A673 (cell line): ENCODE results near the gene YES1. TPM values are rescaled to one million over a fixed set of nuclear protein-coding genes. Genes with fewer than 3 reads are reported as not detected.
"Not testable (repeated sequence)": the region's sequence is repeated elsewhere in the genome, so short reads cannot be mapped to it uniquely, and the experiment has no call there.

Experiments
- BruUV-seq: library from RNA; stranded (reverse); fragments of 400-500 nt; replicated peaks from 2 replicates; lab custom pipeline; 2021; lab: Mats Ljungman, UMichigan
- CTCF ChIA-PET: fragments of 300-600 bp; sonication (Branson Sonifier 250); formaldehyde crosslinking; loops from one replicate; lab custom pipeline; 2022; ENCODE audit warnings: antibody characterized with exemption; lab: Charles Lee
- POLR2A ChIA-PET: fragments of 300-600 bp; sonication (Branson Sonifier 250); formaldehyde crosslinking; loops from one replicate; lab custom pipeline; 2022; ENCODE audit warnings: antibody characterized with exemption; ENCODE audit not compliant: low non-redundant PET; lab: Charles Lee
- DNase-seq: peaks from one replicate; pipeline ENCODE4 v3.0.0-alpha.2; 2015; ENCODE audit warnings: low spot score
- H3K27ac ChIP-seq: fragments of 200-600 bp; sonication (generic); 2 replicates; pipeline ENCODE4 v1.5.1; 2016; ENCODE audit warnings: mixed run types, low read depth, mild to moderate bottlenecking, mixed read lengths, antibody characterized with exemption, low read length; ENCODE audit not compliant: poor library complexity, severe bottlenecking
- H3K27me3 ChIP-seq: fragments of 200-600 bp; sonication (generic); replicated peaks from 2 replicates; pipeline ENCODE4 v1.6.1; 2017; ENCODE audit warnings: mixed run types, low read depth, mild to moderate bottlenecking, mixed read lengths, antibody characterized with exemption, low read length; ENCODE audit not compliant: insufficient read depth, poor library complexity
- H3K36me3 ChIP-seq: fragments of 200-600 bp; sonication (generic); 2 replicates; pipeline ENCODE4 v1.6.1; 2016; ENCODE audit warnings: mixed run types, mild to moderate bottlenecking, mixed read lengths, antibody characterized with exemption, low read length; ENCODE audit not compliant: insufficient read depth, poor library complexity, severe bottlenecking
- H3K4me1 ChIP-seq: fragments of 200-600 bp; sonication (generic); 2 replicates; pipeline ENCODE4 v1.6.1; 2017; ENCODE audit warnings: mixed run types, mild to moderate bottlenecking, mixed read lengths, antibody characterized with exemption, low read length; ENCODE audit not compliant: insufficient read depth, poor library complexity, severe bottlenecking
- H3K4me3 ChIP-seq: fragments of 200-600 bp; sonication (generic); 2 replicates; pipeline ENCODE4 v1.5.1; 2016; ENCODE audit warnings: low read depth, mixed run types, mild to moderate bottlenecking, mixed read lengths, low read length; ENCODE audit not compliant: poor library complexity, severe bottlenecking
- H3K9me3 ChIP-seq: fragments of 200-600 bp; sonication (generic); 2 replicates; pipeline ENCODE4 v1.6.1; 2016; ENCODE audit warnings: mixed run types, low read depth, mild to moderate bottlenecking, mixed read lengths, antibody characterized with exemption, low read length; ENCODE audit not compliant: poor library complexity, severe bottlenecking
- CTCF ChIP-seq: fragments of 300-800, 200-600 bp; sonication (generic); conservative IDR thresholded peaks from 2 replicates; pipeline ENCODE4 v1.5.1; 2017; ENCODE audit warnings: low read depth, mild to moderate bottlenecking, antibody characterized with exemption, low read length, moderate library complexity, mixed read lengths
- EZH2 ChIP-seq: fragments of 200-600 bp; sonication (generic); IDR thresholded peaks from 2 replicates; pipeline ENCODE4 v1.6.1; 2017; ENCODE audit warnings: borderline replicate concordance, low read depth, mild to moderate bottlenecking, mixed read lengths, antibody characterized with exemption, low read length; ENCODE audit not compliant: poor library complexity, severe bottlenecking
- intact Hi-C: fragments of 100-400 bp; cut with micrococcal nuclease; formaldehyde crosslinking; loops from one replicate; pipeline ENCODE4 v1.10.0; 2022; ENCODE audit not compliant: unreplicated experiment
- total RNA-seq: library from RNA; stranded (reverse); gene quantifications from 2 replicates; pipeline ENCODE4 v1.2.3, GENCODE V29; 2021

The YES1 gene
- total RNA-seq, 1 experiment from 2014 or later, result 138 TPM

- intact Hi-C loops, result no loop called here
- ChIA-PET CTCF (no interaction called here), POLR2A (no interaction called here)
- no TSS peak for BruUV-seq
- no peak for TF ChIP-seq EZH2
- no peak for TF ChIP-seq CTCF
- Histone ChIP-seq H3K4me3 (no peak overlapping the region), H3K9me3 (no peaks in the 10 kb centered on the region), H3K27ac (peak overlapping the region; percentile 34), H3K4me1 (peaks cover 24% of the 10 kb centered on the region), H3K27me3 (no peaks in the 10 kb centered on the region), H3K36me3 (no peaks in the 10 kb centered on the region)
- DNase-seq, result peak; percentile 46
Measured at GRCh38 chr18:778194-778927, 33.7 kb downstream of the YES1 start.

DNA sequence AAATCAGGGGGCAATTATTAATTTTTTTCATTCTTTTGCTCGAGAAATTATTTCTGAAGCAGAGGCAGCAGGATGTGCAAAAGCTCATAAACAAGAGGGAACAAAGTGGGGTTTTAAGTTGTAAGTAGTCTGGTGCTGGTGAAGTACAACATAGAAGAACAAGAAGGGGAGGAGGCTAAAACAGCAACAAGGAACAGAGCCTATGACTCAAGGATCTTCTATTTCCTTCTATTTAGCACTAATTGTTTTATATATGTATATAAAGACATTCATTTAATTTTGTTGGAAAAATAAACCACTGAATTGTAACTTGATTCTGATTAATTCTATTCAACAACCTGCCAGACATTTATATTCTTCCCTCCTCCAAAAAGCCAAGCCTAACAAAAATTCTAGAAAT is 35.0 kb downstream of the YES1 start:
- no TSS peak for BruUV-seq
- H3K36me3 ChIP-seq, result no peaks in the 10 kb centered on the region
- H3K27me3 ChIP-seq, result no peaks in the 10 kb centered on the region
- CTCF ChIA-PET, result no interaction called here
- DNase-seq, result no peak
- H3K4me1 ChIP-seq, result peaks cover 24% of the 10 kb centered on the region
- no peak overlapping the region for H3K27ac ChIP-seq
- POLR2A ChIA-PET, result no interaction called here
- no peak for TF ChIP-seq EZH2
- TF ChIP-seq CTCF, result no peak
- no peak overlapping the region for H3K4me3 ChIP-seq
- H3K9me3 ChIP-seq, result no peaks in the 10 kb centered on the region
- intact Hi-C loops, result no loop called here

DNA sequence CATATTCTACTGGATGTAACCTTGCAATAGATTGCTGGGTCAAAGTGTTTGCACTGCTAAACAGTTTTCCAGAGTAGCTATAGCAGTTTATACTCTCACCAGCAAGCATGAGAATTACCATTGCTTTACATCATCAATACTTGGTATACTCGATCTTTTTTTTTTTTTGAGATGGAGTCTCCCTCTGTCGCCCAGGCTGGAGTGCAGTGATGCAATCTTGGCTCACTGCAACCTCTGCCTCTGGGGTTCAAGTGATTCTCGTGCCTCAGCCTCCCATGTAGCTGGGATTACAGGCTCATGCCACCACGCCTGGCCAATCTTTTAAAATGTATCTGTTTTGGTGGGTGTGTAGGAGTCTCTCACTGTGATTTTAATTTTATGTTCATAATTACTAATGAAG is 36.0 kb downstream of the YES1 start:
- peaks cover 24% of the 10 kb centered on the region for H3K4me1 ChIP-seq
- DNase-seq, H3K27ac ChIP-seq, H3K9me3 ChIP-seq, H3K27me3 ChIP-seq, H3K36me3 ChIP-seq, H3K4me3 ChIP-seq, intact Hi-C loops, BruUV-seq, CTCF ChIA-PET: not testable (repeated sequence)
- POLR2A ChIA-PET, result interaction anchor here (0.7 kb wide), 1 partner anchor 91 kb away, joined by 9 read pairs; no protein-coding TSS in a partner anchor

DNA sequence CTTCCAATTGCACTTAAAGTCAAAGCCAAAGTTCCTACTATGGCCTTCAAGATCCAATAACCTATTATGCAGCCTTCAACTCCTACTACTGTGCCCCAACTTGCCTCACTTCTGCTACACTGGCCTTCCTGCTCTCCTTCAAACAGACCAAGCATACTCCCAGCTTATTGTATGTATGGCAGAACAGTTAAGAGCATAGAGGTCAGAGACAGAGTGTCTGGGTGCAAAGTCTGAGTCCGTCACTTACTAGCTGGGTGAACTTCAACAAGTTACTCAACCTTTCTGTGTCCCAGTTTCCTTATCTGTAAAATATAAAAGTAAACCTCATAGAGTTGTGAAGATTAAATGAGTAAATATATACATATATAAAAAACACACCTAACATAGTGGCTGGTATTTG is 37.2 kb downstream of the YES1 start:
- CTCF ChIA-PET, result no interaction called here
- intact Hi-C loops, result no loop called here

More for the DNA sequence above, 37.2 kb downstream of the YES1 start:
- H3K4me3 ChIP-seq, result no peak overlapping the region
- no peaks in the 10 kb centered on the region for H3K9me3 ChIP-seq
- peaks cover 19% of the 10 kb centered on the region for H3K4me1 ChIP-seq
- H3K36me3 ChIP-seq, result no peaks in the 10 kb centered on the region
- H3K27ac ChIP-seq, result no peak overlapping the region
- no peak for DNase-seq
- POLR2A ChIA-PET, result no interaction called here
- TF ChIP-seq CTCF, result no peak
- no peak for TF ChIP-seq EZH2
- H3K27me3 ChIP-seq, result no peaks in the 10 kb centered on the region
- BruUV-seq, result no TSS peak
